Measurements from ENCODE around the gene FRMD5. TPM values are rescaled to one million over a fixed set of nuclear protein-coding genes. Genes with fewer than 3 reads are reported as not detected.

FRMD5 gene
- total RNA-seq, 1 experiment from 2014 or later, result 3.9 TPM

DNA sequence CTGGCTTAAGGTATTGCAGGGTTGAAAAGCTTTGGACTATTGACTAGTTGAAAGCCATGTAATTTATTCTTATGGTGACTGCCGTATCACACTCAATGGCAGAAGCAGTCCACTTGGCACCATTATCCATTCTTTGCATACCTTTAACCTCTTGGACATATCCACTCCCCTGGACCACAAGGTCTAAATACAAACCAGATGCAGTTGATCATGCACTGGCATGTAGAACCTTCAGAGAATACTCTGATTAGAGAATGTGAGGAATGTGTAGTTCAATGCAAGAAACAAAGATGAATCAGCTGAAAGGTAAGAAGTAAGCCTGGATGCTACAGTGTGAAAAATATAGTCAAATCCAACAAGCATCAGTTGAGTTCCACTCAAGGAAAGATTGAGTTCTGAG is 93.1 kb downstream of the FRMD5 start:
- H3K4me1 Mint-ChIP-seq, result peaks cover 14 to 16% of the 10 kb centered on the region in 2 experiments
- no peak overlapping the region for H3K4me3 Mint-ChIP-seq
- Histone ChIP-seq H2AFZ (ENCODE audit: low read length) (no peak overlapping the region), H3K18ac (ENCODE audit: insufficient read length, low read depth, low read length) (no peak overlapping the region), H4K8ac (replicated peaks; ENCODE audit: insufficient read length, low read depth, low read length) (no peak overlapping the region), H2BK5ac (ENCODE audit: insufficient read length, low read length) (no peak overlapping the region), H2BK120ac (ENCODE audit: low read depth, low read length, poor library complexity, severe bottlenecking) (no peak overlapping the region), H4K5ac (ENCODE audit: insufficient read length, low read depth, low read length) (no peak overlapping the region), H4K91ac (ENCODE audit: insufficient read length, low read depth, low read length) (no peak overlapping the region), H3K23me2 (ENCODE audit: insufficient read length, low read depth, low read length, poor library complexity, severe bottlenecking) (no peaks in the 10 kb centered on the region), H3K56ac (ENCODE audit: insufficient read length, low read depth, low read length) (no peak overlapping the region), H3K23ac (ENCODE audit: insufficient read length, low read depth, low read length) (no peak overlapping the region), H4K20me1 (ENCODE audit: control insufficient read depth, insufficient read depth, insufficient read length) (no peaks in the 10 kb centered on the region), H3K9ac (ENCODE audit: extremely low read depth, insufficient read length, low read length) (no peak overlapping the region), H2BK15ac (ENCODE audit: low read depth, low read length) (no peak overlapping the region), H3K4me1 (ENCODE audit: insufficient read depth, low read length) (peaks cover 3% of the 10 kb centered on the region; the same call in 1 of the 2 replicates), H2BK12ac (ENCODE audit: insufficient read length, low read depth, low read length) (no peak overlapping the region), H3K4ac (ENCODE audit: low read depth, low read length) (no peak overlapping the region), H3K9me3 (ENCODE audit: control insufficient read depth, low read depth, low read length) (no peaks in the 10 kb centered on the region), H3K27ac (ENCODE audit: insufficient read length, low read depth, low read length) (no peak overlapping the region), H3K79me1 (ENCODE audit: insufficient read depth, low read depth, low read length, poor library complexity, severe bottlenecking) (no peaks in the 10 kb centered on the region), H2AK5ac (ENCODE audit: insufficient read length, low read length) (no peak overlapping the region), H2BK20ac (ENCODE audit: low read depth, low read length, poor library complexity, severe bottlenecking) (no peak overlapping the region), H3K14ac (ENCODE audit: insufficient read depth, low read length) (no peak overlapping the region), H3K27me3 (ENCODE audit: insufficient read depth, low read length) (no peaks in the 10 kb centered on the region), H3K79me2 (ENCODE audit: insufficient read depth, low read length) (peaks cover 2% of the 10 kb centered on the region; the same call in 1 of the 2 replicates), H3T11ph (ENCODE audit: low read length) (no peak overlapping the region), H3K4me2 (ENCODE audit: insufficient read depth, insufficient read length, low read length) (no peak overlapping the region)
- H3K27me3 Mint-ChIP-seq (ENCODE audit: low read depth), result no peaks in the 10 kb centered on the region
- no peaks in the 10 kb centered on the region for H3K36me3 Mint-ChIP-seq (ENCODE audit: insufficient read depth in 1 of 3, low read depth in 3 of 3)
- TF ChIP-seq, protein P1, sequence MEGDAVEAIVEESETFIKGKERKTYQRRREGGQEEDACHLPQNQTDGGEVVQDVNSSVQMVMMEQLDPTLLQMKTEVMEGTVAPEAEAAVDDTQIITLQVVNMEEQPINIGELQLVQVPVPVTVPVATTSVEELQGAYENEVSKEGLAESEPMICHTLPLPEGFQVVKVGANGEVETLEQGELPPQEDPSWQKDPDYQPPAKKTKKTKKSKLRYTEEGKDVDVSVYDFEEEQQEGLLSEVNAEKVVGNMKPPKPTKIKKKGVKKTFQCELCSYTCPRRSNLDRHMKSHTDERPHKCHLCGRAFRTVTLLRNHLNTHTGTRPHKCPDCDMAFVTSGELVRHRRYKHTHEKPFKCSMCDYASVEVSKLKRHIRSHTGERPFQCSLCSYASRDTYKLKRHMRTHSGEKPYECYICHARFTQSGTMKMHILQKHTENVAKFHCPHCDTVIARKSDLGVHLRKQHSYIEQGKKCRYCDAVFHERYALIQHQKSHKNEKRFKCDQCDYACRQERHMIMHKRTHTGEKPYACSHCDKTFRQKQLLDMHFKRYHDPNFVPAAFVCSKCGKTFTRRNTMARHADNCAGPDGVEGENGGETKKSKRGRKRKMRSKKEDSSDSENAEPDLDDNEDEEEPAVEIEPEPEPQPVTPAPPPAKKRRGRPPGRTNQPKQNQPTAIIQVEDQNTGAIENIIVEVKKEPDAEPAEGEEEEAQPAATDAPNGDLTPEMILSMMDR (conservative IDR thresholded peaks at IDR 0.05), result no peak
- no peak overlapping the region; a peak in 1 of 7 replicates for H3K27ac Mint-ChIP-seq
- no peak for DNase-seq
- no peaks in the 10 kb centered on the region for H3K9me3 Mint-ChIP-seq
- no CpG with 5 or more reads among the region's 1 CpG for WGBS (ENCODE audit: extremely low coverage, insufficient read length, low lambda C conversion rate)
